OCI-LY3 (cell line): ENCODE measurements around the gene PDZRN3.

Experiments used
- EZH2phosphoT487 ChIP-seq: fragments of 200-600 bp; shearing (Covaris generic); IDR thresholded peaks from 2 replicates; pipeline ENCODE4 v1.6.1; 2018; ENCODE audit warnings: antibody characterized with exemption, mixed run types, low read depth
- TF ChIP-seq, protein P1 (sequence below): fragments of 200-600, 300-600 bp; sonication (generic); IDR thresholded peaks from 2 replicates; pipeline ENCODE4 v1.5.1; 2014; ENCODE audit warnings: antibody characterized with exemption, low read length, low read depth

DNA sequence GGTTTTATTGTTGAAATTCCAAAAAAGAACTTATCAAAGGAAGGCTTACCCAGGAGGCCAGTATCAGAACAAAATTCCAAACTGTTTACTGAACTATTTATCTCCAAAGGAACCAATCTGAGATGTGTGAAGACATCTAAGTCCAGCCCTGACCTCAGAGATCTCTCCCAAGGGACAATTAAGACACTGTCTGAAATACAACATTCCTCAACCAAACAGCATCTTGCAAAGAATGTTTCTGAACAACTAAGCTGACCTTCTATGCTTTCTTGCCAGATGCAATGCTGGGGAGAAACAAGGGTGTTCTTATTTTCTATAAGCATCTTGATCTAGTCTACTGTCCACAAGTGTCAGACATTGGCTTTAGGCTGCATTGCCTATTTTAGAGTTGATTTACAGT is 13.6 kb downstream of the PDZRN3 start:
- TF ChIP-seq, protein P1, sequence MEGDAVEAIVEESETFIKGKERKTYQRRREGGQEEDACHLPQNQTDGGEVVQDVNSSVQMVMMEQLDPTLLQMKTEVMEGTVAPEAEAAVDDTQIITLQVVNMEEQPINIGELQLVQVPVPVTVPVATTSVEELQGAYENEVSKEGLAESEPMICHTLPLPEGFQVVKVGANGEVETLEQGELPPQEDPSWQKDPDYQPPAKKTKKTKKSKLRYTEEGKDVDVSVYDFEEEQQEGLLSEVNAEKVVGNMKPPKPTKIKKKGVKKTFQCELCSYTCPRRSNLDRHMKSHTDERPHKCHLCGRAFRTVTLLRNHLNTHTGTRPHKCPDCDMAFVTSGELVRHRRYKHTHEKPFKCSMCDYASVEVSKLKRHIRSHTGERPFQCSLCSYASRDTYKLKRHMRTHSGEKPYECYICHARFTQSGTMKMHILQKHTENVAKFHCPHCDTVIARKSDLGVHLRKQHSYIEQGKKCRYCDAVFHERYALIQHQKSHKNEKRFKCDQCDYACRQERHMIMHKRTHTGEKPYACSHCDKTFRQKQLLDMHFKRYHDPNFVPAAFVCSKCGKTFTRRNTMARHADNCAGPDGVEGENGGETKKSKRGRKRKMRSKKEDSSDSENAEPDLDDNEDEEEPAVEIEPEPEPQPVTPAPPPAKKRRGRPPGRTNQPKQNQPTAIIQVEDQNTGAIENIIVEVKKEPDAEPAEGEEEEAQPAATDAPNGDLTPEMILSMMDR = no peak
- no peak for TF ChIP-seq EZH2phosphoT487
